Medulla oblongata (tissue), 1 donor: Measurements from ENCODE around the gene SCML2.
"Not testable (repeated sequence)": the region's sequence is repeated elsewhere in the genome, so short reads cannot be mapped to it uniquely, and the experiment has no call there.

ENCODE experiments used
- DNase-seq: peaks from one replicate; pipeline ENCODE4 v3.0.0-alpha.2; 2015; ENCODE audit errors: extremely low spot score

SCML2 gene

GRCh38 chrX:18271725-18272124, 82.8 kb downstream of the SCML2 start:
- DNase-seq = no peak

- no peak for DNase-seq
These were observed 83.2 kb downstream of the SCML2 start for GRCh38 chrX:18271309-18271708.

- DNase-seq = no peak
These were observed 99.4 kb downstream of the SCML2 start for GRCh38 chrX:18255059-18255458.

- DNase-seq = no peak
These were observed 101.7 kb downstream of the SCML2 start for GRCh38 chrX:18252644-18253359.

- DNase-seq = not testable (repeated sequence)
These were observed 124.8 kb downstream of the SCML2 start for GRCh38 chrX:18229646-18230045.

- no peak for DNase-seq
These were observed 126.4 kb downstream of the SCML2 start for GRCh38 chrX:18228069-18228468.

GRCh38 chrX:18227458-18227857, 127.0 kb downstream of the SCML2 start:
- DNase-seq = no peak

GRCh38 chrX:18220786-18221185, 133.7 kb downstream of the SCML2 start, which contains the start of gene BEND2:
BEND2 (minus strand) TSS chrX:18220886; CDS start chrX:18220750, 136 bp downstream.
- no peak for DNase-seq

- peak; percentile 6 for DNase-seq
These were observed 144.0 kb downstream of the SCML2 start for GRCh38 chrX:18210470-18210869.

GRCh38 chrX:18206657-18207056, 147.8 kb downstream of the SCML2 start:
- no peak for DNase-seq

- DNase-seq = no peak
These were observed 150.9 kb downstream of the SCML2 start for GRCh38 chrX:18203631-18204030.

GRCh38 chrX:18194688-18195087, 159.8 kb downstream of the SCML2 start:
- DNase-seq = no peak
